ENCODE measurements around the gene DAB2IP.

DAB2IP gene

GRCh38 chr9:121763561-121764370, 112.3 kb downstream of the DAB2IP start:
- DNase-seq (ENCODE audit: low read depth): no peak

GRCh38 chr9:121764371-121764730, 112.9 kb downstream of the DAB2IP start:
- no peak for DNase-seq (ENCODE audit: low read depth)

- DNase-seq (ENCODE audit: low read depth): no peak
Measured at GRCh38 chr9:121765021-121765950, 113.9 kb downstream of the DAB2IP start.

- DNase-seq (ENCODE audit: low read depth): no peak
Measured at GRCh38 chr9:121766081-121766683, 114.7 kb downstream of the DAB2IP start.

- DNase-seq (ENCODE audit: low read depth): no peak
Measured at GRCh38 chr9:121767171-121767769, 115.8 kb downstream of the DAB2IP start.

GRCh38 chr9:121768416-121769015, 117.1 kb downstream of the DAB2IP start:
- no peak for DNase-seq (ENCODE audit: low read depth)

- no peak for DNase-seq (ENCODE audit: low read depth)
Measured at GRCh38 chr9:121769939-121770338, 118.5 kb downstream of the DAB2IP start.

- no peak for DNase-seq (ENCODE audit: low read depth)
Measured at GRCh38 chr9:121770415-121771273, 119.2 kb downstream of the DAB2IP start.

GRCh38 chr9:121771418-121771817, 120.0 kb downstream of the DAB2IP start:
- no peak for DNase-seq (ENCODE audit: low read depth)

- DNase-seq (ENCODE audit: low read depth): no peak
Measured at GRCh38 chr9:121771851-121772599, 120.6 kb downstream of the DAB2IP start.

GRCh38 chr9:121772600-121773285, 121.3 kb downstream of the DAB2IP start:
- no peak for DNase-seq (ENCODE audit: low read depth)

- DNase-seq (ENCODE audit: low read depth): no peak
Measured at GRCh38 chr9:121773286-121773953, 122.0 kb downstream of the DAB2IP start.

GRCh38 chr9:121773954-121774714, 122.7 kb downstream of the DAB2IP start:
- no peak for DNase-seq (ENCODE audit: low read depth)

GRCh38 chr9:121774715-121775613, 123.5 kb downstream of the DAB2IP start:
- no peak for DNase-seq (ENCODE audit: low read depth)

GRCh38 chr9:121776001-121776738, 124.7 kb downstream of the DAB2IP start:
- no peak for DNase-seq (ENCODE audit: low read depth)

Data from stimulated activated CD8-positive, alpha-beta memory T cell treated with anti-CD3 and anti-CD28 coated beads, Interleukin-15, amount 100 ng/mL, for 24 hours (primary cell).